GM12878 (cell line): ENCODE results near the gene VTA1. TPM values are rescaled to one million over a fixed set of nuclear protein-coding genes. Genes with fewer than 3 reads are reported as not detected.
"Not testable (repeated sequence)": the region's sequence is repeated elsewhere in the genome, so short reads cannot be mapped to it uniquely, and the experiment has no call there.

ENCODE experiments used
- ATAC-seq: fragments of 200-7000 bp; cut with Tn5 transposase; 3 replicates; pipeline ENCODE4 v1.9.1; 2020; ENCODE audit warnings: mild to moderate bottlenecking, moderate library complexity
- BruUV-seq: library from RNA; stranded (reverse); fragments of 400-500 nt; replicated peaks from 2 replicates; lab custom pipeline; 2021; lab: Mats Ljungman, UMichigan
- CTCF ChIA-PET: fragments of 300-600 bp; sonication (Branson Sonifier 250); formaldehyde crosslinking; extraction: SDS; loops from one replicate; lab custom pipeline; 2021; ENCODE audit warnings: inconsistent platforms; lab: Yijun Ruan, JAX
- POLR2A ChIA-PET: fragments of 350-600 bp; formaldehyde crosslinking; extraction: SDS; loops from one replicate; lab custom pipeline; 2021; ENCODE audit warnings: inconsistent platforms; lab: Charles Lee
- RAD21 ChIA-PET: fragments of 300-600 bp; sonication (Branson Sonifier 250); formaldehyde crosslinking; loops from one replicate; lab custom pipeline; 2023; ENCODE audit warnings: antibody characterized with exemption; ENCODE audit not compliant: unreplicated experiment; lab: Charles Lee
- SMC1A ChIA-PET: fragments of 300-600 bp; sonication (Branson Sonifier 250); formaldehyde crosslinking; loops from one replicate; lab custom pipeline; 2023; ENCODE audit not compliant: unreplicated experiment, uncharacterized antibody; lab: Charles Lee
- DNase-seq: peaks from one replicate; pipeline ENCODE4 v3.0.0-alpha.2; 2011; ENCODE audit warnings: low read depth, low spot score
- FAIRE-seq: peaks from 3 replicates; lab custom pipeline; 2011; peaks lifted over from hg19 to GRCh38; lab: Jason Lieb, UNC
- H2AFZ ChIP-seq: 2 replicates; pipeline ENCODE4 v1.6.0; 2011; ENCODE audit warnings: low read depth, low read length, control low read depth; ENCODE audit not compliant: control insufficient read depth
- H3K27ac ChIP-seq: 2 replicates; pipeline ENCODE4 v1.5.1; 2011; ENCODE audit warnings: control low read depth; ENCODE audit not compliant: control insufficient read depth, insufficient read depth
- H3K27me3 ChIP-seq, 2 experiments: replicated peaks in 1 of 2; 2 replicates each; pipeline versions ENCODE4 v1.6.0 to v1.6.1; 2011; ENCODE audit warnings: low read length in 1 of 2; ENCODE audit not compliant: control insufficient read depth in 2 of 2, insufficient read depth in 2 of 2
- H3K36me3 ChIP-seq, 2 experiments: 2 replicates each; pipeline ENCODE4 v1.5.1; 2011; ENCODE audit warnings: low read length in 1 of 2; ENCODE audit not compliant: control insufficient read depth in 2 of 2, insufficient read depth in 2 of 2
- H3K4me1 ChIP-seq: 2 replicates; pipeline ENCODE4 v1.6.1; 2011; ENCODE audit warnings: mild to moderate bottlenecking, low read length, moderate library complexity, mixed read lengths; ENCODE audit not compliant: control insufficient read depth, insufficient read depth
- H3K4me2 ChIP-seq: 2 replicates; pipeline ENCODE4 v1.6.0; 2011; ENCODE audit warnings: control low read depth; ENCODE audit not compliant: control insufficient read depth, insufficient read depth
- H3K4me3 ChIP-seq: fragments of 200-600 bp; sonication (generic); 2 replicates; pipeline ENCODE4 v1.5.1; 2016
- H3K79me2 ChIP-seq: 2 replicates; pipeline ENCODE4 v1.6.0; 2011; ENCODE audit warnings: low read length; ENCODE audit not compliant: control insufficient read depth, insufficient read depth
- H3K9ac ChIP-seq: 2 replicates; pipeline ENCODE4 v1.8.0; 2011; ENCODE audit warnings: low read length, control low read depth, mixed read lengths; ENCODE audit not compliant: control insufficient read depth, insufficient read depth
- H3K9me3 ChIP-seq: replicated peaks from 3 replicates; pipeline ENCODE4 v1.5.1; 2011; ENCODE audit warnings: mild to moderate bottlenecking, low read length; ENCODE audit not compliant: control insufficient read depth, insufficient read depth
- H4K20me1 ChIP-seq: 2 replicates; pipeline ENCODE4 v1.6.0; 2011; ENCODE audit not compliant: control insufficient read depth, insufficient read depth
- BRCA1 ChIP-seq: IDR thresholded peaks from 2 replicates; pipeline ENCODE4 v1.6.1; 2011; ENCODE audit warnings: low read depth, low read length, improper control_type of control experiment
- CHD1 ChIP-seq: IDR thresholded peaks from 2 replicates; pipeline ENCODE4 v1.6.1; 2012; ENCODE audit warnings: low read depth, low read length, improper control_type of control experiment
- CREB1 ChIP-seq: IDR thresholded peaks from 2 replicates; pipeline ENCODE4 v1.6.1; 2012; ENCODE audit warnings: low read depth, mild to moderate bottlenecking, inconsistent platforms
- EGR1 ChIP-seq, 2 experiments: IDR thresholded peaks; 1 replicate in 1 of 2; 2 replicates in 1 of 2; pipeline ENCODE4 v1.6.1; 2011 to 2012; ENCODE audit warnings: low read depth in 2 of 2, low read length in 2 of 2, borderline replicate concordance in 1 of 2, mild to moderate bottlenecking in 1 of 2, moderate library complexity in 1 of 2
- JUNB ChIP-seq: IDR thresholded peaks from 2 replicates; pipeline ENCODE4 v1.6.1; 2016; ENCODE audit warnings: antibody characterized with exemption, mild to moderate bottlenecking
- MXI1 ChIP-seq: fragments of 150-350 bp; IDR thresholded peaks from 2 replicates; pipeline ENCODE4 v1.6.1; 2011; ENCODE audit warnings: low read depth, mild to moderate bottlenecking, inconsistent platforms, low read length, improper control_type of control experiment
- SKIL ChIP-seq: fragments of 450-650 bp; IDR thresholded peaks from 2 replicates; pipeline ENCODE4 v1.6.1; 2017; ENCODE audit warnings: mild to moderate bottlenecking, low read depth, inconsistent platforms; ENCODE audit not compliant: poor library complexity, severe bottlenecking
- SMAD1 ChIP-seq: fragments of 450-650 bp; IDR thresholded peaks from 2 replicates; pipeline ENCODE4 v1.6.1; 2018; ENCODE audit warnings: mild to moderate bottlenecking, low read depth; ENCODE audit not compliant: partially characterized antibody
- SMC3 ChIP-seq: IDR thresholded peaks from 2 replicates; pipeline ENCODE4 v1.6.1; 2011; ENCODE audit warnings: low read length, improper control_type of control experiment, borderline replicate concordance
- STAT3 ChIP-seq: IDR thresholded peaks from 2 replicates; pipeline ENCODE4 v1.6.1; 2011; ENCODE audit warnings: low read depth, low read length, improper control_type of control experiment
- TAF1 ChIP-seq: IDR thresholded peaks from 2 replicates; pipeline ENCODE4 v1.6.1; 2011; ENCODE audit warnings: mild to moderate bottlenecking, low read depth, low read length, borderline replicate concordance
- TARDBP ChIP-seq: IDR thresholded peaks from 2 replicates; pipeline ENCODE4 v1.6.1; 2016; ENCODE audit warnings: borderline replicate concordance
- ZNF622 ChIP-seq: fragments of 450-650 bp; IDR thresholded peaks from 2 replicates; pipeline ENCODE4 v1.6.1; 2017; ENCODE audit warnings: mild to moderate bottlenecking, inconsistent platforms
- WGBS: methylation state at CpG from one replicate; pipeline ENCODE4 v1.1.6; 2016; ENCODE audit warnings: low lambda C conversion rate; ENCODE audit not compliant: insufficient replicate concordance, insufficient coverage; ENCODE audit errors: missing lambda C conversion rate; 5-methylcytosine and 5-hydroxymethylcytosine counted together
- in situ Hi-C: fragments of 300-500 bp; cut with MboI; formaldehyde crosslinking; loops from 9 replicates; pipeline ENCODE4 v1.14.3; 2018; ENCODE audit warnings: mixed read lengths
- intact Hi-C: fragments of 100-400 bp; cut with micrococcal nuclease; formaldehyde crosslinking; loops from one replicate; pipeline ENCODE4 v1.14.2; 2022; ENCODE audit not compliant: unreplicated experiment
- polyA plus RNA-seq, 11 experiments: library from polyadenylated mRNA; depleted of rRNA in 4 of 11; unstranded in 6 of 11; stranded (reverse) in 5 of 11; fragments of >200 nt; fragmentation: Nextera tagmentation in 4 of 11; fragmentation: Illumina TruSeq in 1 of 11; extraction: Ambion mirVana in 4 of 11; extraction: Trizol in 1 of 11; gene quantifications; 1 replicate in 1 of 11; 2 replicates in 10 of 11; pipeline versions ENCODE4 v1.2.1 to v1.2.3, GENCODE V29; 2011 to 2016; ENCODE audit warnings: inconsistent platforms in 2 of 11, missing spikeins in 2 of 11, low read depth in 1 of 11
- total RNA-seq, 4 experiments: library from RNA; depleted of rRNA in 3 of 4; stranded (reverse); fragments of >200 nt in 3 of 4; fragmentation: Illumina TruSeq in 1 of 4; extraction: Trizol in 1 of 4; gene quantifications; 2 replicates each; pipeline versions ENCODE4 v1.2.1 to v1.2.3, GENCODE V29; 2013 to 2021
- TF ChIP-seq, protein P1 (sequence below): fragments of 450-650 bp; IDR thresholded peaks from 2 replicates; pipeline ENCODE4 v1.6.1; 2016; ENCODE audit warnings: mild to moderate bottlenecking
- TF ChIP-seq, protein P2 (sequence below): fragments of 450-650 bp; conservative IDR thresholded peaks from 2 replicates; pipeline ENCODE4 v1.6.1; 2017; ENCODE audit warnings: mild to moderate bottlenecking, moderate library complexity

The VTA1 gene
- total and polyA plus RNA-seq, 10 of the 15 experiments (the other 5 are each of a cell fraction or from before 2014, with no cell fraction given), result 48.3 to 126 (median 90.7) TPM

GRCh38 chr6:142138876-142139275 lies 8.2 kb upstream of the VTA1 start:
- CTCF ChIA-PET, result interaction anchor here (0.6 to 1.9 kb wide), 2 partner anchors 17 to 18 kb away, joined by 3 to 4 read pairs; no protein-coding TSS in a partner anchor
- H2AFZ ChIP-seq, result no peak overlapping the region
- no peak overlapping the region for H3K4me3 ChIP-seq
- no peaks in the 10 kb centered on the region for H3K27me3 ChIP-seq
- no peak for FAIRE-seq
- no peak for ATAC-seq
- DNase-seq, result no peak
- RAD21 ChIA-PET, result no interaction called here
- no peaks in the 10 kb centered on the region for H3K36me3 ChIP-seq
- no peak overlapping the region for H3K27ac ChIP-seq
- POLR2A ChIA-PET, result no interaction called here
- no peaks in the 10 kb centered on the region for H3K79me2 ChIP-seq
- no peak overlapping the region for H3K4me2 ChIP-seq
- H4K20me1 ChIP-seq, result no peaks in the 10 kb centered on the region
- in situ Hi-C loops, result no loop called here
- intact Hi-C loops, result no loop called here
- H3K9me3 ChIP-seq, result no peaks in the 10 kb centered on the region
- no peak overlapping the region for H3K9ac ChIP-seq
- SMC1A ChIA-PET, result interaction anchor here (1.4 to 1.6 kb wide), 2 partner anchors 12 to 17 kb away, joined by 4 to 5 read pairs; no protein-coding TSS in a partner anchor
- 5% methylated on average over 2 of the region's 2 CpGs for WGBS
- TF ChIP-seq BRCA1, result no peak
- no peak for TF ChIP-seq SMC3
- TF ChIP-seq, protein P1, sequence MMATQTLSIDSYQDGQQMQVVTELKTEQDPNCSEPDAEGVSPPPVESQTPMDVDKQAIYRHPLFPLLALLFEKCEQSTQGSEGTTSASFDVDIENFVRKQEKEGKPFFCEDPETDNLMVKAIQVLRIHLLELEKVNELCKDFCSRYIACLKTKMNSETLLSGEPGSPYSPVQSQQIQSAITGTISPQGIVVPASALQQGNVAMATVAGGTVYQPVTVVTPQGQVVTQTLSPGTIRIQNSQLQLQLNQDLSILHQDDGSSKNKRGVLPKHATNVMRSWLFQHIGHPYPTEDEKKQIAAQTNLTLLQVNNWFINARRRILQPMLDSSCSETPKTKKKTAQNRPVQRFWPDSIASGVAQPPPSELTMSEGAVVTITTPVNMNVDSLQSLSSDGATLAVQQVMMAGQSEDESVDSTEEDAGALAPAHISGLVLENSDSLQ, result no peak
- TF ChIP-seq CHD1, result no peak
- TF ChIP-seq EGR1 (IDR thresholded peaks at IDR 0.05; ENCODE audit: borderline replicate concordance in 1 of 2, low read depth in 2 of 2, low read length in 2 of 2), result no peak
- TF ChIP-seq CREB1, result no peak
- TF ChIP-seq JUNB, result no peak
- TF ChIP-seq, protein P2, sequence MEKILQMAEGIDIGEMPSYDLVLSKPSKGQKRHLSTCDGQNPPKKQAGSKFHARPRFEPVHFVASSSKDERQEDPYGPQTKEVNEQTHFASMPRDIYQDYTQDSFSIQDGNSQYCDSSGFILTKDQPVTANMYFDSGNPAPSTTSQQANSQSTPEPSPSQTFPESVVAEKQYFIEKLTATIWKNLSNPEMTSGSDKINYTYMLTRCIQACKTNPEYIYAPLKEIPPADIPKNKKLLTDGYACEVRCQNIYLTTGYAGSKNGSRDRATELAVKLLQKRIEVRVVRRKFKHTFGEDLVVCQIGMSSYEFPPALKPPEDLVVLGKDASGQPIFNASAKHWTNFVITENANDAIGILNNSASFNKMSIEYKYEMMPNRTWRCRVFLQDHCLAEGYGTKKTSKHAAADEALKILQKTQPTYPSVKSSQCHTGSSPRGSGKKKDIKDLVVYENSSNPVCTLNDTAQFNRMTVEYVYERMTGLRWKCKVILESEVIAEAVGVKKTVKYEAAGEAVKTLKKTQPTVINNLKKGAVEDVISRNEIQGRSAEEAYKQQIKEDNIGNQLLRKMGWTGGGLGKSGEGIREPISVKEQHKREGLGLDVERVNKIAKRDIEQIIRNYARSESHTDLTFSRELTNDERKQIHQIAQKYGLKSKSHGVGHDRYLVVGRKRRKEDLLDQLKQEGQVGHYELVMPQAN, result no peak
- no peak for TF ChIP-seq TAF1
- no peak for TF ChIP-seq TARDBP
- TF ChIP-seq SKIL, result no peak
- TF ChIP-seq STAT3, result no peak
- TF ChIP-seq SMAD1, result no peak
- no peak for TF ChIP-seq ZNF622
- no peak for TF ChIP-seq MXI1
- H3K4me1 ChIP-seq, result no peaks in the 10 kb centered on the region
- BruUV-seq, result no TSS peak

DNA sequence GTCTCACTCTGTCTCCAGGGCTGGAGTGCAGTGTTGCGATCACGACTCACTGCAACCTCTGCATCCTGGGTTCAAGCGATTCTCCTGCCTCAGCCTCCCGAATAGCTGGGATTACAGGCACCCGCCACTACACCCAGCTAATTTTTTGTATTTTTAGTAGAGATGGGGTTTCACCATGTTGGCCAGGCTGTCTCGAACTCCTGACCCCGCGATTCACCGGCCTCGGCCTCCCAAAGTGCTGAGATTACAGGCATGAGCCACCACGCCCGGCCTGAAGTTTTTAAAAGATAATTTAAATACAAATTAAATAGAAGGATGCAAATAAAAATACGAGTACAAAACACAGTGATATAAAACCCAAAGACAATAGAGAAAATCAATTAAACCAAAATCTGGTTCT lies 5.5 kb upstream of the VTA1 start:
- DNase-seq, ATAC-seq, H3K4me3 ChIP-seq, H3K36me3 ChIP-seq, in situ Hi-C loops, H3K9me3 ChIP-seq, POLR2A ChIA-PET, SMC1A ChIA-PET, H4K20me1 ChIP-seq, H3K79me2 ChIP-seq, FAIRE-seq, H3K9ac ChIP-seq, H3K27me3 ChIP-seq, H3K27ac ChIP-seq, H3K4me2 ChIP-seq, H2AFZ ChIP-seq, BruUV-seq, intact Hi-C loops, RAD21 ChIA-PET, H3K4me1 ChIP-seq: not testable (repeated sequence)
- CTCF ChIA-PET, result interaction anchor here (1.1 kb wide), 1 partner anchor 66 kb away, joined by 4 read pairs; no protein-coding TSS in a partner anchor
- 63% methylated on average over 13 of the region's 13 CpGs for WGBS
